ENCODE results near the gene SNX2. TPM values are rescaled to one million over a fixed set of nuclear protein-coding genes. Genes with fewer than 3 reads are reported as not detected.

Gene SNX2
- total RNA-seq, 4 donors from 2014 or later: 82.3 to 102 (median 93.1) TPM

DNA sequence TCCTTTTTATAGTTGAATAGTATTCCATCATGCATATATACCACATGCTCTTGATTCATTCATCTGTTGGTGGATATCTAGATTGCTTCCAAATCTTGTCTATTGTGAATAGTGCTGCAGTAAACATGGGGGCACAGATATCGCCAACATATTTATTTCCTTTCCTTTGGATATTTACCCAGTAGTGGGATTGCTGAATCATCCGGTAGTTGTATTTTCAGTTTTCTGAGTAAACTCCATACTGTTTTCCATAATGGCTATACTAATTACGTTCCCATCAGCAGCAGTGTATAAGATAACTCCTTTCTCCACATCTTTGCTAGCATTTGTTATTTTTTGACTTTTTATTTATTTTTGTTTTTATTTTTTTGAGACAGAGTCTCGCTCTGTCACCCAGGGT, 3.3 kb downstream of the SNX2 start:
- WGBS, 2 donors (ENCODE audit: low coverage in 1 of 2): 93 to 98% methylated on average over 4 of the region's 4 CpGs
- H3K4me3 ChIP-seq: no peak overlapping the region
- TF ChIP-seq POLR2AphosphoS5 (IDR thresholded peaks at IDR 0.05): no peak
- TF ChIP-seq EP300 (IDR thresholded peaks at IDR 0.05): no peak
- TF ChIP-seq, protein P1, sequence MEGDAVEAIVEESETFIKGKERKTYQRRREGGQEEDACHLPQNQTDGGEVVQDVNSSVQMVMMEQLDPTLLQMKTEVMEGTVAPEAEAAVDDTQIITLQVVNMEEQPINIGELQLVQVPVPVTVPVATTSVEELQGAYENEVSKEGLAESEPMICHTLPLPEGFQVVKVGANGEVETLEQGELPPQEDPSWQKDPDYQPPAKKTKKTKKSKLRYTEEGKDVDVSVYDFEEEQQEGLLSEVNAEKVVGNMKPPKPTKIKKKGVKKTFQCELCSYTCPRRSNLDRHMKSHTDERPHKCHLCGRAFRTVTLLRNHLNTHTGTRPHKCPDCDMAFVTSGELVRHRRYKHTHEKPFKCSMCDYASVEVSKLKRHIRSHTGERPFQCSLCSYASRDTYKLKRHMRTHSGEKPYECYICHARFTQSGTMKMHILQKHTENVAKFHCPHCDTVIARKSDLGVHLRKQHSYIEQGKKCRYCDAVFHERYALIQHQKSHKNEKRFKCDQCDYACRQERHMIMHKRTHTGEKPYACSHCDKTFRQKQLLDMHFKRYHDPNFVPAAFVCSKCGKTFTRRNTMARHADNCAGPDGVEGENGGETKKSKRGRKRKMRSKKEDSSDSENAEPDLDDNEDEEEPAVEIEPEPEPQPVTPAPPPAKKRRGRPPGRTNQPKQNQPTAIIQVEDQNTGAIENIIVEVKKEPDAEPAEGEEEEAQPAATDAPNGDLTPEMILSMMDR (IDR thresholded peaks at IDR 0.05): no peak
- no peak for ATAC-seq
- H3K27me3 ChIP-seq: no peaks in the 10 kb centered on the region
- no peaks in the 10 kb centered on the region for H3K9me3 ChIP-seq
- H3K4me1 ChIP-seq: peaks cover 5 to 41% (median 7%) of the 10 kb centered on the region in 3 donors
- no peaks in the 10 kb centered on the region for H3K36me3 ChIP-seq
- no peak overlapping the region for H3K27ac ChIP-seq

DNA sequence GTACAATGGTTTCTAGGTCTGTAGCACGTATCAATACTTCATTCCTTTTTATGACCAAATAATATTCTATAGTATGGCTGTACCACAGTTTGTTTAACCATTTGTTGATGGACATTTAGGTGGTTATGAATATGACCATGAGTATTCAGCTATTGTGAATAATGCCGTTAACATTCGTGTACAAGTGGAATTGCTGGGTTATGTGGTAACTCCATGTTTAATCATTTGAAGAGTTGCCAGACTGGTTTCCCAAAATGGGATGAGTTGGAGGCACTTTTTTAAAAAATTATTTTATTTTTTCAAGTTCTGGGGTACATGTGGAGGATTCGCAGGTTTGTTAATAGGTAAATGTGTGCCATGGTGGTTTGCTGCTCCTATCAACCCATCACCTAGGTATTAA, 4.6 kb downstream of the SNX2 start:
- no peak for ATAC-seq
- no peak for TF ChIP-seq POLR2AphosphoS5 (IDR thresholded peaks at IDR 0.05)
- TF ChIP-seq, protein P1 (IDR thresholded peaks at IDR 0.05): no peak
- H3K9me3 ChIP-seq: no peaks in the 10 kb centered on the region
- H3K27ac ChIP-seq: no peak overlapping the region
- H3K4me3 ChIP-seq: no peak overlapping the region
- peaks cover 5 to 41% (median 7%) of the 10 kb centered on the region in 3 donors for H3K4me1 ChIP-seq
- H3K27me3 ChIP-seq: no peaks in the 10 kb centered on the region
- H3K36me3 ChIP-seq: no peaks in the 10 kb centered on the region
- WGBS, 2 donors (ENCODE audit: low coverage in 1 of 2): 76 to 84% methylated on average over 3 to 4 of the region's 4 CpGs

DNA sequence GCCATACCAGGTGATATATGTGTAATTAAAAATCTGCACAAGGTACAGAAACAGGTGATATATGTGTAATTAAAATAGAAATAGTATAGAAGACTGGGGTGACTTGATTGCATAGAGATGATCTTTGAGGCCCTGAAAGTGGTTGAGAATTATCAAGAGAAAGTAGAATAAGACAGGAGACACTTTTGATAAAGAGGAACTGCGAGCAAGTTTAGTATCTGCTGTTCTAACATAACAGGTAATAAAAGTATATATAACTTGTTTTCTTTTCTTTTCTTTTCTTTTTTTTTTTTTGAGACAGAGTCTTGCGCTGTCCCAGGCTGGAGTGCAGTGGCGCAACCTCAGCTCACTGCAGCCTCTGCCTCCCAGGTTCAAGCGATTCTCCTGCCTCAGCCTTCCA, 5.4 kb downstream of the SNX2 start:
- H3K27ac ChIP-seq: no peak overlapping the region
- H3K27me3 ChIP-seq: no peaks in the 10 kb centered on the region
- 87 to 88% methylated on average over 1 to 2 of the region's 4 CpGs for WGBS, 2 donors (ENCODE audit: low coverage in 1 of 2)
- H3K4me1 ChIP-seq: peaks cover 5 to 41% (median 7%) of the 10 kb centered on the region in 3 donors
- no peak for ATAC-seq
- no peaks in the 10 kb centered on the region for H3K36me3 ChIP-seq
- no peak overlapping the region for H3K4me3 ChIP-seq
- TF ChIP-seq EP300 (IDR thresholded peaks at IDR 0.05) (no peak), POLR2A (IDR thresholded peaks at IDR 0.05) (no peak), POLR2AphosphoS5 (IDR thresholded peaks at IDR 0.05) (no peak)
- TF ChIP-seq, protein P1 (IDR thresholded peaks at IDR 0.05): no peak
- peaks cover 0 to 6% (median 0%) of the 10 kb centered on the region in 3 donors for H3K9me3 ChIP-seq

DNA sequence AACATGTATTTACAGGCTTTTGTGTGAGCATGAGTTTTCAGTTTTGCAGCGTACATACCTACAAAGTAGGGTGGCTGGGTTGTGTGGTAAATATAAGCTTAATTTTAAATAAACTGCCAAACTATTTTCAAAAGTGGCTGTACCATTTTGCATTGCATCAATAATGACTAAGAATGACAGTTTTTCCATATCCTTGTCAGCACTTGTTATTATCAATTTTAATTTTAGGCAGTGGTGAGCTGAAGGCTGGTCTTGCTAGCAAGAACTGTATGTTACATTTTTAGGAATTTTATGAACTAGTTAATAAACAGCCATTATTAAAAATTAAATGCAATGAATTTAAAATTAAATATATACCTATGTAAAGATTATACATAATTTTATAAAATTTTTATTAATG, 6.6 kb downstream of the SNX2 start:
- Histone ChIP-seq H3K4me3 (no peak overlapping the region), H3K36me3 (no peaks in the 10 kb centered on the region), H3K9me3 (peaks cover 0 to 11% (median 0%) of the 10 kb centered on the region in 3 donors), H3K4me1 (peaks cover 3 to 33% (median 5%) of the 10 kb centered on the region in 3 donors), H3K27ac (no peak overlapping the region), H3K27me3 (no peaks in the 10 kb centered on the region)
- WGBS, 2 donors (ENCODE audit: low coverage in 1 of 2): 100% methylated on average over 1 of the region's 1 CpG
- ATAC-seq: no peak
- TF ChIP-seq POLR2A (IDR thresholded peaks at IDR 0.05): no peak
- no peak for TF ChIP-seq EP300 (IDR thresholded peaks at IDR 0.05)
- TF ChIP-seq, protein P1 (IDR thresholded peaks at IDR 0.05): no peak
- no peak for TF ChIP-seq POLR2AphosphoS5 (IDR thresholded peaks at IDR 0.05)

DNA sequence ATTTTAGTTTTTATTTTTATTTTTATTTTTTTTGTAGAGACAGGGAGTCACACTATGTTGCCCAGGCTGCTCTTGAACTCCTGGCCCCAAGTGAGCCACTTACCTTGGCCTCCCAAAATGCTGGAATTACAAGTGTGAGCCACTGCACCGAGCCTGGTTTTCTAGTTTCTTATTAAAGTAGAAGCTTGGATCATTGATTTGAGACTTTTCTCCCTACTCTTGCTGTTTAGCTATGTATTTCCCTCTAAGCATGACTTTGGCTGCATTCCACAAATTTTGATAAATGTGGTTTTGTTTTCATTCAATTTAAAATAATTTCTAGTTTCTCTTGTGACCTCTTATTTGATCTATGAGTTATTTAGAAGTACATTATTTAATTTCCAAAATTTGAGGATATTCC, 10.4 kb downstream of the SNX2 start:
- TF ChIP-seq POLR2AphosphoS5 (IDR thresholded peaks at IDR 0.05) (no peak), EP300 (IDR thresholded peaks at IDR 0.05) (no peak)
- WGBS, 2 donors (ENCODE audit: low coverage in 1 of 2): 100% methylated on average over 1 of the region's 1 CpG

More for the DNA sequence above, 10.4 kb downstream of the SNX2 start:
- Histone ChIP-seq H3K27ac (no peak overlapping the region), H3K4me1 (peaks cover 0 to 18% (median 0%) of the 10 kb centered on the region in 3 donors), H3K4me3 (no peak overlapping the region), H3K9me3 (peaks cover 0 to 11% (median 0%) of the 10 kb centered on the region in 3 donors), H3K27me3 (no peaks in the 10 kb centered on the region), H3K36me3 (no peaks in the 10 kb centered on the region)
- ATAC-seq: no peak
